ENCODE results near the gene TMEM229B. TPM values are rescaled to one million over a fixed set of nuclear protein-coding genes. Genes with fewer than 3 reads are reported as not detected.
A peak's percentile ranks its signal among the peaks of the same experiment; 100 is the strongest.

TMEM229B gene
- total RNA-seq, 2 donors from 2014 or later = 6.9 to 11.3 TPM

DNA sequence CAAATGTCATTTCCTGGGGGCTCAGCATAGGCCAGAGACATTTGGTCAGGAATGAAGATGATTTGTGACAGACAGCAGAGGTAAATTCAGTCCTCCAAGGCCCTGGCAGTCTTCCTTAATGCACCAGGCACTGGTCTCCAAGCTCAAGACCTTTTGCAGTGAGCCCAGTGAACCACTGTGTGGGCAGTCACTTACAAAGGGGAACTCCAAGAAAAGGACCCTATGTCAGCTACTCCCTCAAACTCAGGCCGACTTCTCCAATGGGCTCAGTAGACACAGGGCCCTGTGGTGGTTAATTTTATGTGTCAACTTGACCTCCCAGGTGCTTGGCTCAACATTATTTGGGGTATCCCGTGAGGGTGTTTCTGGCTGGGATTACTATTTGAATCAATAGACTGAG lies 47.3 kb downstream of the TMEM229B start:
- no peaks in the 10 kb centered on the region for H3K27me3 ChIP-seq
- peak overlapping the region; percentile 88 for H3K27ac ChIP-seq
- DNase-seq = no peak
- no peaks in the 10 kb centered on the region for H3K36me3 ChIP-seq
- no peak overlapping the region for H3K9ac ChIP-seq (ENCODE audit: low read depth in 2 of 2, low read length in 2 of 2)
- no peak overlapping the region for H3K4me3 ChIP-seq
- TF ChIP-seq, protein P1, sequence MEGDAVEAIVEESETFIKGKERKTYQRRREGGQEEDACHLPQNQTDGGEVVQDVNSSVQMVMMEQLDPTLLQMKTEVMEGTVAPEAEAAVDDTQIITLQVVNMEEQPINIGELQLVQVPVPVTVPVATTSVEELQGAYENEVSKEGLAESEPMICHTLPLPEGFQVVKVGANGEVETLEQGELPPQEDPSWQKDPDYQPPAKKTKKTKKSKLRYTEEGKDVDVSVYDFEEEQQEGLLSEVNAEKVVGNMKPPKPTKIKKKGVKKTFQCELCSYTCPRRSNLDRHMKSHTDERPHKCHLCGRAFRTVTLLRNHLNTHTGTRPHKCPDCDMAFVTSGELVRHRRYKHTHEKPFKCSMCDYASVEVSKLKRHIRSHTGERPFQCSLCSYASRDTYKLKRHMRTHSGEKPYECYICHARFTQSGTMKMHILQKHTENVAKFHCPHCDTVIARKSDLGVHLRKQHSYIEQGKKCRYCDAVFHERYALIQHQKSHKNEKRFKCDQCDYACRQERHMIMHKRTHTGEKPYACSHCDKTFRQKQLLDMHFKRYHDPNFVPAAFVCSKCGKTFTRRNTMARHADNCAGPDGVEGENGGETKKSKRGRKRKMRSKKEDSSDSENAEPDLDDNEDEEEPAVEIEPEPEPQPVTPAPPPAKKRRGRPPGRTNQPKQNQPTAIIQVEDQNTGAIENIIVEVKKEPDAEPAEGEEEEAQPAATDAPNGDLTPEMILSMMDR (IDR thresholded peaks at IDR 0.05) = no peak
- peaks cover 3% of the 10 kb centered on the region for H3K4me1 ChIP-seq
- H3K9me3 ChIP-seq = no peaks in the 10 kb centered on the region
- intact Hi-C loops (cut with DNase I) = no loop called here

DNA sequence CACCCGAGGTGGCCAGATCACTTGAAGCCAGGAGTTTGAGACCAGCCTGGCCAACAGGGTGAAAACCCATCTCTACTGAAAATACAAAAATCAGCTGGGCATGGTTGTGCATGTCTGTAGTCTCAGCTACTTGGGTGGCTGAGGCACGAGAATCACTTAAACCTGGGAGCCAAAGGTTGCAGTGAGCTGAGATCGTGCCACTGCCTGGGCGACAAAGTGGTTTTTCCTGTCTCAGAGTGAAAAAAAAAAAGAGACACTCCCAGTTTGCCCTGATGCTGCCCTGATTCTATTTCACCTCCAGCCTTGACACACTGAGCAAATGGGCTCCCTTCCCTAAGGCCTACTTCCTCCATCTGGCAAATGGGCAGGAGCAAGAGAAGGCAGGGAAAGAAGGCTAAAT lies 48.0 kb downstream of the TMEM229B start:
- Histone ChIP-seq H3K27ac (peak overlapping the region; percentile 88), H3K9me3 (no peaks in the 10 kb centered on the region), H3K4me3 (no peak overlapping the region), H3K27me3 (no peaks in the 10 kb centered on the region), H3K36me3 (no peaks in the 10 kb centered on the region), H3K9ac (ENCODE audit: low read depth in 2 of 2, low read length in 2 of 2) (peak overlapping the region in 1 of 2 donors; percentile 38), H3K4me1 (peaks cover 3% of the 10 kb centered on the region)
- intact Hi-C loops (cut with DNase I) = no loop called here
- peak; percentile 61 for DNase-seq
- TF ChIP-seq, protein P1 (IDR thresholded peaks at IDR 0.05) = no peak

DNA sequence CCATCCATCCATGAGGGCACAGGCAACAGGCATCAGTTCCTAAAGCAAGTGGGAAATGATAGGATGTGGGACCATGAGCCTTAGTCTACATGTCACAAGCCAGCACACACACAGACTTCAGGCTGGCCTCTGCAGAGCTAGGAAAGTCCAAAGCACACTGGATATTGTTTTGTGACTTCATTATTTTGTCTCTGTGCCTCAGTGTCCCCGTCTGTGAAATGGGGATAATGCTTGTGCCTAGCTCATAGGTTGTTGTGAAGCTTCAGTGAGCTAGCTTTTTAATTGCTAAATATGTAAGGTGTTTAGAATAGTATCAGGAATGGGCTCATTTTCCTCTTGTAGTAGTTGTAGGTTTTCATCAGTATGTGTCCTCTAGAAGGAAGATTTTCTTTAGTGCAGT lies 49.6 kb downstream of the TMEM229B start:
- H3K36me3 ChIP-seq = no peaks in the 10 kb centered on the region
- no peak overlapping the region for H3K27ac ChIP-seq
- no peak overlapping the region for H3K9ac ChIP-seq (ENCODE audit: low read depth in 2 of 2, low read length in 2 of 2)
- H3K27me3 ChIP-seq = no peaks in the 10 kb centered on the region
- H3K4me3 ChIP-seq = no peak overlapping the region
- H3K9me3 ChIP-seq = no peaks in the 10 kb centered on the region
- no peak for DNase-seq
- TF ChIP-seq, protein P1 (IDR thresholded peaks at IDR 0.05) = no peak
- H3K4me1 ChIP-seq = peaks cover 3% of the 10 kb centered on the region
- intact Hi-C loops (cut with DNase I) = loop anchor here (10.0 kb wide), 1 partner anchor 86 kb away; no protein-coding TSS in a partner anchor

DNA sequence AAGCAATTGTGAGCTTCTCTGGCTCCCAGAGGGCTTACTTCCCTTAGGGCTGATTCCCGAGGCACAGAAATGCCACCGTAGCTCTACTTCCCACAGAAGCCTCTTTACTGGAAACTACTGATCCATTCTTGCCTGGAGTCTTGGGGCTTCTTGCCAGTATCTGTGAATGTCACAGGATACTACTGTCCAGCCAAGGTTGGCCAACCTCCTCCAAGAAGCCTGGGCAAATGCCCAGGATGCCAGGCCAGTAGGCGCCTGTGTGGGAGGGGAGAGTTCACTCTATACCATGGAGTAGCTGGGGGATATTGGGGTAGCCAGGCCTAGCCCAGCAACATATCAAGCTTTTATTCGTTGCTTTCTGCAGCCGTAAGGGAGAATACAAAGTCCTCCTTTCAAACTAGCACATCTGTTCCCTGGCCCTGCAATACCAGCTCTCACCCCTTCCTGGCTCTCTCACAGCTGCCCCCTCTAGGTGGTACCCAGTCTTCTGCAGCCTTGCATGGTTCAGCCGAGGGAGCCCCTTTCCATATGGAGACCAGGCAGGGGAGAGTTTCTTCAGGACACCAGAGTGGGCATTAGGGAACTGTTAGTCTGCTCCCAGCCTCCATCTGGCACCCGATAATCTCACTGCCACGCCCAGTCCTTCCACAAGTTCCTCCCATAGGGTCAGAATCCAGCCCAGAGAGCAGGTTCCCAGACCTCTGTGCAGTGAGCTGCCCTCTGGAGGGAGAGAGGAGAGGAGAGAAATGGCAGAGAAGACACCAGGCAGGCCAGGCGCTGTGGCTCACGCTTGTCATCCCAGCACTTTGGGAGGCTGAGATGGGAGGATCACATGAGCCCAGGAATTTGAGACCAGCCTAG lies 52.3 kb downstream of the TMEM229B start:
- DNase-seq = no peak

DNA sequence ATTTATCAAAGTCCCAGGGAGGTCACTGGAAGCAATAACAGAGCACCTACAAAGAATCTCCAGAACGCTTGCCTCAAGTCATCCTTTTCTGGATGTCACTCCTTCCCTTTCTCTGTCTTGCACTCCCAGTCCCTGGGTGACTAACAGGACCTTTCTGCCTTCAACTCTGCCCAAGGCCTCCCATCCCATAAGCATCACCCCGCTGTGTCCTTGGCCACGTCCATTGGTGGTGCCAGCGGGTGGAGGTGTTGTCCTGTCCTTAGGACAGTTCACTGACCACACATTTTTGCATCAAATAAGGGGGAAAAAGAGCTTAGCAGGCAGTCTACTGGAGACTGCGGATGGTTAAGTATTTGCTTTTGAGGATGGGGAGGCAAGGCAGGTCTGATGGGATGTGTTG lies 52.9 kb downstream of the TMEM229B start:
- intact Hi-C loops (cut with DNase I) = loop anchor here (10.0 kb wide), 1 partner anchor 89 kb away; no protein-coding TSS in a partner anchor
- Histone ChIP-seq H3K9me3 (no peaks in the 10 kb centered on the region), H3K9ac (ENCODE audit: low read depth in 2 of 2, low read length in 2 of 2) (no peak overlapping the region), H3K36me3 (no peaks in the 10 kb centered on the region), H3K27ac (no peak overlapping the region), H3K4me3 (no peak overlapping the region), H3K27me3 (no peaks in the 10 kb centered on the region), H3K4me1 (no peaks in the 10 kb centered on the region)
- TF ChIP-seq, protein P1 (IDR thresholded peaks at IDR 0.05) = no peak
- DNase-seq = no peak

More for the DNA sequence above, 52.3 kb downstream of the TMEM229B start:
- no peak overlapping the region for H3K9ac ChIP-seq (ENCODE audit: low read depth in 2 of 2, low read length in 2 of 2)
- TF ChIP-seq, protein P1 (IDR thresholded peaks at IDR 0.05) = no peak
- H3K9me3 ChIP-seq = no peaks in the 10 kb centered on the region
- intact Hi-C loops (cut with DNase I) = loop anchor here (10.0 kb wide), 1 partner anchor 89 kb away; no protein-coding TSS in a partner anchor
- H3K27me3 ChIP-seq = no peaks in the 10 kb centered on the region
- peaks cover 2% of the 10 kb centered on the region for H3K4me1 ChIP-seq
- no peak overlapping the region for H3K27ac ChIP-seq
- no peak overlapping the region for H3K4me3 ChIP-seq
- H3K36me3 ChIP-seq = no peaks in the 10 kb centered on the region

All from colonic mucosa (tissue), 4 donors.